SK-N-SH treated with all-trans-retinoic acid at 6 μM for 48 hours (cell line): ENCODE results near the gene ARID2.
A peak's percentile ranks its signal among the peaks of the same experiment; 100 is the strongest.

Source experiments
- ATAC-seq: fragments of 200-7000 bp; cut with Tn5 transposase; 3 replicates; pipeline ENCODE4 v1.9.1; 2020; ENCODE audit warnings: mild to moderate bottlenecking, moderate library complexity
- ARNTL ChIP-seq: fragments of 450-650 bp; formaldehyde crosslinking; IDR thresholded peaks from 2 replicates; pipeline ENCODE4 v1.5.0; 2020; ENCODE audit warnings: low read depth, mild to moderate bottlenecking, moderate library complexity, borderline replicate concordance
- BACH2 ChIP-seq: fragments of 250-450 bp; sonication (Bioruptor Pico); IDR thresholded peaks from 2 replicates; pipeline ENCODE4 v1.9.0; 2021; ENCODE audit warnings: mild to moderate bottlenecking, borderline replicate concordance
- CSDC2 ChIP-seq: fragments of 250-450 bp; sonication (Bioruptor Pico); IDR thresholded peaks from 2 replicates; pipeline ENCODE4 v1.5.0; 2020; ENCODE audit warnings: mild to moderate bottlenecking, moderate library complexity
- CSRNP3 ChIP-seq: fragments of 250-450 bp; sonication (Bioruptor Pico); IDR thresholded peaks from 2 replicates; pipeline ENCODE4 v1.5.1; 2021; ENCODE audit warnings: mild to moderate bottlenecking, moderate library complexity
- ESRRG ChIP-seq: fragments of 250-450 bp; sonication (Bioruptor Pico); IDR thresholded peaks from 2 replicates; pipeline ENCODE4 v1.6.1; 2021; ENCODE audit warnings: mild to moderate bottlenecking
- ISL1 ChIP-seq: fragments of 250-450 bp; sonication (Bioruptor Pico); IDR thresholded peaks from 2 replicates; pipeline ENCODE4 v2.1.2; 2022; ENCODE audit warnings: mild to moderate bottlenecking, moderate library complexity
- OSR1 ChIP-seq: fragments of 250-450 bp; sonication (Bioruptor Pico); IDR thresholded peaks from 2 replicates; pipeline ENCODE4 v1.8.0; 2022; ENCODE audit warnings: moderate library complexity, mild to moderate bottlenecking, inconsistent platforms
- PATZ1 ChIP-seq: fragments of 250-450 bp; sonication (Bioruptor Pico); IDR thresholded peaks from 2 replicates; pipeline ENCODE4 v1.8.0; 2020; ENCODE audit warnings: mild to moderate bottlenecking, moderate library complexity, borderline replicate concordance
- POU6F1 ChIP-seq: fragments of 250-450 bp; sonication (Bioruptor Pico); IDR thresholded peaks from 2 replicates; pipeline ENCODE4 v1.8.0; 2021; ENCODE audit warnings: low read depth, mild to moderate bottlenecking, moderate library complexity, borderline replicate concordance
- PPARA ChIP-seq: fragments of 250-450 bp; sonication (Bioruptor Pico); IDR thresholded peaks from 2 replicates; pipeline ENCODE4 v1.5.0; 2020; ENCODE audit warnings: mild to moderate bottlenecking, borderline replicate concordance
- RARB ChIP-seq: fragments of 250-450 bp; sonication (Bioruptor Pico); IDR thresholded peaks from 2 replicates; pipeline ENCODE4 v1.8.0; 2021; ENCODE audit warnings: mild to moderate bottlenecking, moderate library complexity
- SNAI2 ChIP-seq: fragments of 250-450 bp; sonication (Bioruptor Pico); IDR thresholded peaks from 2 replicates; pipeline ENCODE4 v1.5.0; 2020; ENCODE audit warnings: mild to moderate bottlenecking, moderate library complexity
- TCF4 ChIP-seq: fragments of 250-450 bp; sonication (Bioruptor Pico); IDR thresholded peaks from 2 replicates; pipeline ENCODE4 v1.8.0; 2021; ENCODE audit warnings: mild to moderate bottlenecking, moderate library complexity, borderline replicate concordance
- TOX ChIP-seq: fragments of 250-450 bp; sonication (Bioruptor Pico); IDR thresholded peaks from 2 replicates; pipeline ENCODE4 v1.8.0; 2021; ENCODE audit warnings: mild to moderate bottlenecking, moderate library complexity, borderline replicate concordance
- TSHZ2 ChIP-seq: fragments of 250-450 bp; sonication (Bioruptor Pico); IDR thresholded peaks from 2 replicates; pipeline ENCODE4 v1.5.0; 2020; ENCODE audit warnings: mild to moderate bottlenecking, moderate library complexity
- ZFP3 ChIP-seq: fragments of 250-450 bp; sonication (Bioruptor Pico); IDR thresholded peaks from 2 replicates; pipeline ENCODE4 v1.5.0; 2020; ENCODE audit warnings: mild to moderate bottlenecking, moderate library complexity
- ZFP30 ChIP-seq: fragments of 450-650 bp; formaldehyde crosslinking; IDR thresholded peaks from 2 replicates; pipeline ENCODE4 v1.5.0; 2022; ENCODE audit warnings: mild to moderate bottlenecking, moderate library complexity
- ZNF565 ChIP-seq: fragments of 450-650 bp; formaldehyde crosslinking; conservative IDR thresholded peaks from 2 replicates; pipeline ENCODE4 v1.5.0; 2020; ENCODE audit warnings: low read depth, mild to moderate bottlenecking, moderate library complexity
- ZNF8 ChIP-seq: fragments of 450-650 bp; formaldehyde crosslinking; IDR thresholded peaks from 2 replicates; pipeline ENCODE4 v1.5.0; 2020; ENCODE audit warnings: mild to moderate bottlenecking, moderate library complexity

ARID2 gene

GRCh38 chr12:45726603-45727300 is 2.8 kb upstream of the ARID2 start:
- peak; percentile 4 for ATAC-seq
- TF ChIP-seq ISL1 (CRISPR knock-in tag): no peak

- peak; percentile 80 for ATAC-seq
Observed at GRCh38 chr12:45727301-45727979, 2.1 kb upstream of the ARID2 start.

More at GRCh38 chr12:45727301-45727979, 2.1 kb upstream of the ARID2 start:
- TF ChIP-seq TCF4 (CRISPR knock-in tag): no peak
- TF ChIP-seq PATZ1: peak; percentile 90; the same call in 1 of the 2 replicates
- TF ChIP-seq ARNTL: no peak
- no peak for TF ChIP-seq BACH2 (CRISPR knock-in tag)
- no peak for TF ChIP-seq CSDC2 (CRISPR knock-in tag)
- TF ChIP-seq ZFP30: no peak
- TF ChIP-seq ISL1 (CRISPR knock-in tag): 0 out of 2 replicates have a peak, but pooled peaks have one; percentile 31
- TF ChIP-seq ESRRG (CRISPR knock-in tag): no peak
- TF ChIP-seq POU6F1: 0 out of 2 replicates have a peak, but pooled peaks have one; percentile 49
- no peak for TF ChIP-seq RARB (CRISPR knock-in tag)
- TF ChIP-seq CSRNP3 (CRISPR knock-in tag): no peak
- no peak for TF ChIP-seq ZNF8 (CRISPR knock-in tag)
- peak; percentile 67; the same call in 1 of the 2 replicates for TF ChIP-seq TSHZ2 (CRISPR knock-in tag)
- no peak for TF ChIP-seq PPARA (CRISPR knock-in tag)
- TF ChIP-seq TOX: no peak
- 0 out of 2 replicates have a peak, but pooled peaks have one; percentile 32 for TF ChIP-seq ZFP3 (CRISPR knock-in tag)
- no peak for TF ChIP-seq ZNF565
- TF ChIP-seq SNAI2 (CRISPR knock-in tag): no peak
- TF ChIP-seq OSR1 (CRISPR knock-in tag): no peak
